GM23248 (cell line): ENCODE data around the gene UBTD1.

Source experiments
- EZH2 ChIP-seq: fragments of 200-600 bp; sonication (generic); IDR thresholded peaks from 2 replicates; pipeline ENCODE4 v1.6.1; 2018; ENCODE audit warnings: antibody characterized with exemption, mild to moderate bottlenecking; ENCODE audit not compliant: insufficient read depth, poor library complexity, severe bottlenecking
- EZH2phosphoT487 ChIP-seq: fragments of 200-600 bp; sonication (generic); IDR thresholded peaks from 2 replicates; pipeline ENCODE4 v1.6.1; 2018; ENCODE audit warnings: antibody characterized with exemption, moderate library complexity, mild to moderate bottlenecking, low read depth; ENCODE audit not compliant: insufficient read depth

GRCh38 chr10:97542169-97543024 is 43.7 kb downstream of the UBTD1 start:
- TF ChIP-seq EZH2 (no peak), EZH2phosphoT487 (no peak)
